ENCODE measurements around the gene DPH1. TPM values are rescaled to one million over a fixed set of nuclear protein-coding genes. Genes with fewer than 3 reads are reported as not detected.
"Not testable (repeated sequence)": the region's sequence is repeated elsewhere in the genome, so short reads cannot be mapped to it uniquely, and the experiment has no call there.

Gene DPH1
- total RNA-seq, result 43.0 TPM

- Histone ChIP-seq H3K27me3 (no peaks in the 10 kb centered on the region), H3K4me3 (peak within 1 kb of the TSS; percentile 68 to 91), H3K27ac (peak within 1 kb of the TSS; percentile 71), H3K9me3 (no peaks in the 10 kb centered on the region), H3K4me1 (peaks cover 37% of the 10 kb centered on the region), H3K36me3 (peaks cover 0 to 5% of the 10 kb centered on the region in 2 donors)
- DNase-seq (ENCODE audit: extremely low spot score in 2 of 2), result no peak
- TF ChIP-seq POLR2AphosphoS5 (IDR thresholded peaks at IDR 0.05; ENCODE audit: insufficient read depth in 1 of 2, low read depth in 1 of 2) (peak; percentile 85 to 92), POLR2A (IDR thresholded peaks at IDR 0.05) (peak in 1 of 2 donors; percentile 15), CTCF (IDR thresholded peaks at IDR 0.05) (peak in 1 of 3 experiments; percentile 0)
- intact Hi-C loops (cut with DNase I), result no loop called here
Measured at GRCh38 chr17:2029911-2030778, at the start of gene DPH1. TSS of gene DPH1 (plus strand) at chr17:2030153. CDS start at chr17:2030170, 17 bp downstream.

GRCh38 chr17:1980665-1981250 is 49.2 kb upstream of the DPH1 start:
- Histone ChIP-seq H3K27ac (no peak overlapping the region), H3K9me3 (no peaks in the 10 kb centered on the region), H3K4me3 (no peak overlapping the region), H3K36me3 (no peaks in the 10 kb centered on the region), H3K4me1 (peaks cover 16% of the 10 kb centered on the region), H3K27me3 (no peaks in the 10 kb centered on the region)
- TF ChIP-seq POLR2A (IDR thresholded peaks at IDR 0.05) (no peak), POLR2AphosphoS5 (IDR thresholded peaks at IDR 0.05; ENCODE audit: insufficient read depth in 1 of 2, low read depth in 1 of 2) (no peak)
- intact Hi-C loops (cut with DNase I), result no loop called here
- no peak for DNase-seq (ENCODE audit: extremely low spot score in 2 of 2)

- H3K4me3 ChIP-seq; H3K27ac ChIP-seq; H3K4me1 ChIP-seq; intact Hi-C loops (cut with DNase I); H3K9me3 ChIP-seq; DNase-seq (ENCODE audit: extremely low spot score in 2 of 2); H3K27me3 ChIP-seq; H3K36me3 ChIP-seq: not testable (repeated sequence)
Measured at GRCh38 chr17:1982793-1983366, 47.1 kb upstream of the DPH1 start.

- Histone ChIP-seq H3K27me3 (no peaks in the 10 kb centered on the region), H3K4me1 (peaks cover 16% of the 10 kb centered on the region), H3K4me3 (no peak overlapping the region), H3K27ac (no peak overlapping the region), H3K36me3 (no peaks in the 10 kb centered on the region), H3K9me3 (no peaks in the 10 kb centered on the region)
- TF ChIP-seq CTCF (IDR thresholded peaks at IDR 0.05) (no peak), POLR2A (IDR thresholded peaks at IDR 0.05) (no peak), POLR2AphosphoS5 (IDR thresholded peaks at IDR 0.05; ENCODE audit: insufficient read depth in 1 of 2, low read depth in 1 of 2) (no peak)
- DNase-seq (ENCODE audit: extremely low spot score in 2 of 2), result no peak
- intact Hi-C loops (cut with DNase I), result no loop called here
Measured at GRCh38 chr17:1985093-1985492, 44.9 kb upstream of the DPH1 start.

GRCh38 chr17:1985686-1986085 is 44.3 kb upstream of the DPH1 start:
- TF ChIP-seq POLR2A (IDR thresholded peaks at IDR 0.05) (no peak), CTCF (IDR thresholded peaks at IDR 0.05) (no peak), POLR2AphosphoS5 (IDR thresholded peaks at IDR 0.05; ENCODE audit: insufficient read depth in 1 of 2, low read depth in 1 of 2) (no peak)
- Histone ChIP-seq H3K27ac (no peak overlapping the region), H3K4me1 (peaks cover 16% of the 10 kb centered on the region), H3K27me3 (no peaks in the 10 kb centered on the region), H3K9me3 (no peaks in the 10 kb centered on the region), H3K36me3 (no peaks in the 10 kb centered on the region), H3K4me3 (no peak overlapping the region)
- intact Hi-C loops (cut with DNase I), result no loop called here
- no peak for DNase-seq (ENCODE audit: extremely low spot score in 2 of 2)

Measured in vagina (tissue), 2 donors.